BE2C (cell line): Measurements from ENCODE around the gene P2RX3.

Experiments used
- DNase-seq: peaks from one replicate; pipeline ENCODE4 v3.0.0-alpha.2; 2020
- H3K27me3 ChIP-seq: fragments of 250-450 bp; sonication (Bioruptor Pico); 2 replicates; pipeline ENCODE4 v1.5.1; 2020; ENCODE audit warnings: mild to moderate bottlenecking
- H3K36me3 ChIP-seq: fragments of 250-450 bp; sonication (Bioruptor Pico); 2 replicates; pipeline ENCODE4 v1.5.1; 2020; ENCODE audit warnings: mild to moderate bottlenecking
- H3K4me1 ChIP-seq: fragments of 250-450 bp; sonication (Bioruptor Pico); 2 replicates; pipeline ENCODE4 v1.5.1; 2020
- H3K4me3 ChIP-seq: 2 replicates; pipeline ENCODE4 v1.5.1; 2011; ENCODE audit warnings: low read depth, low read length
- H3K9me3 ChIP-seq: fragments of 250-450 bp; sonication (Bioruptor Pico); 2 replicates; pipeline ENCODE4 v1.5.1; 2020
- TF ChIP-seq, protein P1 (sequence below): IDR thresholded peaks from 2 replicates; pipeline ENCODE4 v1.5.1; 2012; ENCODE audit warnings: mild to moderate bottlenecking, low read depth, low read length

The P2RX3 gene

DNA sequence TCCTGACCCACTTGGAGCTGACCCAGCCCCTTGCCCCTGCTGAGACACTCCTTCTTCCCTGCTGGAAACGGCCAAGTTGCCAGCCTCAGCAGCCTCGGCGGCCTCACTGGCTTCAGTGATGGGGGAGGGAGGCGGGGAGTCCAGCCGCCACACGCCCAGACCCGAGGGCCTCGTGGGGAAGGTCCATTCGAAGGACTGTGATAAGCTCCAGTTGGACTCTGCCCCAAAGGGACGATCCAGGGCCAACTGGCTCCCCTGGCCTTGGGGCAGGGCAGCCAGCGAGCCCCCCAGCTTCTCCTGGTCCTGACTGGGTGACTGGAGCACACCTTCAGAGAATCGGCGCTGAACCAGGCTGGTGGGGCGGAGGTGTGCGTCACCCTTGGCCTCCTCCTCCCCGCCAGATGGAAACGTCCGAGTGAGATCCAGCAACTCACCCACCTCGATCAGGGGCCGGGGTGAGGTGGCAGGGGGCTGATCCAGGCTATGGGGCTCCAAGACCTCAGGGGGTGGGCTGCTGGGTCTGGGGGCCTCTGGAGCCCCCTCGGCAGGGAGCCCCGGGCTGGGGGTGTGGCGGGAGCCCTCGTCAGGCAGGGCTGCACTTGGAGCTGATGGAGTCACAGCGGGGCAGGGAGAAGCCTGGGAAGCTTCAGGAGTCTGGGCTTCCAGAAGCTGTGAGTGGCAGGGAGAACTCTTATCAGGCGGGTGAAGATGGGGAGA lies 24.9 kb upstream of the P2RX3 start:
- no peaks in the 10 kb centered on the region for H3K4me1 ChIP-seq
- TF ChIP-seq, protein P1, sequence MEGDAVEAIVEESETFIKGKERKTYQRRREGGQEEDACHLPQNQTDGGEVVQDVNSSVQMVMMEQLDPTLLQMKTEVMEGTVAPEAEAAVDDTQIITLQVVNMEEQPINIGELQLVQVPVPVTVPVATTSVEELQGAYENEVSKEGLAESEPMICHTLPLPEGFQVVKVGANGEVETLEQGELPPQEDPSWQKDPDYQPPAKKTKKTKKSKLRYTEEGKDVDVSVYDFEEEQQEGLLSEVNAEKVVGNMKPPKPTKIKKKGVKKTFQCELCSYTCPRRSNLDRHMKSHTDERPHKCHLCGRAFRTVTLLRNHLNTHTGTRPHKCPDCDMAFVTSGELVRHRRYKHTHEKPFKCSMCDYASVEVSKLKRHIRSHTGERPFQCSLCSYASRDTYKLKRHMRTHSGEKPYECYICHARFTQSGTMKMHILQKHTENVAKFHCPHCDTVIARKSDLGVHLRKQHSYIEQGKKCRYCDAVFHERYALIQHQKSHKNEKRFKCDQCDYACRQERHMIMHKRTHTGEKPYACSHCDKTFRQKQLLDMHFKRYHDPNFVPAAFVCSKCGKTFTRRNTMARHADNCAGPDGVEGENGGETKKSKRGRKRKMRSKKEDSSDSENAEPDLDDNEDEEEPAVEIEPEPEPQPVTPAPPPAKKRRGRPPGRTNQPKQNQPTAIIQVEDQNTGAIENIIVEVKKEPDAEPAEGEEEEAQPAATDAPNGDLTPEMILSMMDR = no peak
- peaks cover 47% of the 10 kb centered on the region for H3K36me3 ChIP-seq
- H3K9me3 ChIP-seq = no peaks in the 10 kb centered on the region
- no peak overlapping the region for H3K4me3 ChIP-seq
- no peaks in the 10 kb centered on the region for H3K27me3 ChIP-seq
- no peak for DNase-seq

DNA sequence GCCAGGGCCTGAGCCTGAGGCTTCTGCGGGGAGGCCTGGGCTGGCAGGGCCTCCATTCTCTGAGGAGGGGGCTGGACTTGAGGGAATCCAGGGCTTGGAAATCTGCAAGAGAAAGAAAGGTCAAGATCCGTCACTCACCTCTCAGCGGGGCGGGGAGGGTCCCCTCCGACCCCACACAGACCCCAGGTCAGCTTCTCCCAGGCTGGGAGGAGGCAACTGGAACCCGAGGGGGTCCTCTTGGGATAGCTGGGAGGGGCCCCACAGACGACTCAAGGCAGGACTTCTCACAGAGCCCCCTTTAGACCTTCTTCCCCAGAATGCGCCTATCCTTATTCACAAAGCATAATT lies 24.4 kb upstream of the P2RX3 start:
- Histone ChIP-seq H3K4me1 (no peaks in the 10 kb centered on the region), H3K4me3 (no peak overlapping the region), H3K36me3 (peaks cover 51% of the 10 kb centered on the region), H3K9me3 (no peaks in the 10 kb centered on the region), H3K27me3 (no peaks in the 10 kb centered on the region)
- no peak for DNase-seq
- TF ChIP-seq, protein P1 = no peak

DNA sequence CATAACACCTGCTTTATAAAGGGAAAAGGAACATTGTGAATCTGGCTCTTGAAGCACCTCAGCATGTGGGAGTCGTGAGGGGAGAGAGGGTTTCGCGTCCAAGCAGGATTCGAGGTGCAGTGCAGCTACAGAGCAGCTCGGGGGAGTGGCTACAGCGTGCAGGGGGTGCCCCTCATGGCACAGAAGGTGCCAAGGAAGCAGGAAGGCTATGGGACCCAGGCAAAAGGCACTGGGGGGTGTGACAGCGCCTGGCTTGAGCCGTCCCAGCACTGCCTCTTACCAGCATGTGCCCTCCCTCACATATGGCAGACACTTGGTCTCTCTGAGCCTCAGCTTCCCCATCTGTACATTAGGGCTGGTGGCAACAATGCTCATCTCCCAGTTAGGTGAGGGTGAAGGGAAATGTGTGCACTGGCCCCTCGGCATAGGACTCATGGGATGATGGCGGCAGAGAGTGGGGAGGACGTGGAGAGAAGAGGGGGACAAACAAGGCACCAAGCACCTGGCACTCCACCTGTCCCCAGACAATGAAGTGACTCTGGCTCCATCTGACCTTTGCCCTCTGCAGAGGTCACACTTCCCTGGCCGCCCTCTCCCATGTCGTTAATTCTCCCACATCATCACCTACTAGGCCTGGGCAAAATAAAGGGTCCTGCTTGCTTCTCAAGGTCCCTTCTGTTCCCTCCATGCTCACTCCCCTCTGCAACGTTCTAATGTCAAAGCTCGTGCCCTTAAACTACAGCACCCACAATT lies 23.8 kb upstream of the P2RX3 start:
- H3K4me1 ChIP-seq = no peaks in the 10 kb centered on the region
- TF ChIP-seq, protein P1 = no peak
- no peak overlapping the region for H3K4me3 ChIP-seq
- H3K27me3 ChIP-seq = no peaks in the 10 kb centered on the region
- no peaks in the 10 kb centered on the region for H3K9me3 ChIP-seq
- DNase-seq = no peak
- peaks cover 49% of the 10 kb centered on the region for H3K36me3 ChIP-seq

DNA sequence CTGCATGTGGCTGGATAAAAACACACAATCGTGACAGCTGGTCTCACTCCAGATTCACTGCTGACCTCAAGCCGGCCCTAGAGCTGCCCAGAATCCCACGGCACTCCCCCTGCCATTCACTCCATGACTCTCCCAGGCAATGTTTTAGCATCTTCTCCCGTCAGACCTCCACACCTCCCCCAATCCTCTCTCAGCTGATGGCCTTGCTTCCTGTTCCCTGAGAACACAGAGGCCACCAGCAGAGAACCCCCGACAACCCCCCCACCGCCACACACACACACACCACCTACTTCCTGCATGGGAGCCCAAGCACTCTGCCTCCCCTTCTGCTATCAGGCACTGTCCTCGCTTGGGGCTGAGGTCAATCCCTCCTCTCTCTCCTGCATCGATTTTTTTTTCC lies 22.7 kb upstream of the P2RX3 start:
- Histone ChIP-seq H3K36me3 (peaks cover 50% of the 10 kb centered on the region), H3K9me3 (no peaks in the 10 kb centered on the region), H3K4me3 (no peak overlapping the region), H3K4me1 (no peaks in the 10 kb centered on the region), H3K27me3 (no peaks in the 10 kb centered on the region)
- no peak for DNase-seq
- TF ChIP-seq, protein P1 = no peak

DNA sequence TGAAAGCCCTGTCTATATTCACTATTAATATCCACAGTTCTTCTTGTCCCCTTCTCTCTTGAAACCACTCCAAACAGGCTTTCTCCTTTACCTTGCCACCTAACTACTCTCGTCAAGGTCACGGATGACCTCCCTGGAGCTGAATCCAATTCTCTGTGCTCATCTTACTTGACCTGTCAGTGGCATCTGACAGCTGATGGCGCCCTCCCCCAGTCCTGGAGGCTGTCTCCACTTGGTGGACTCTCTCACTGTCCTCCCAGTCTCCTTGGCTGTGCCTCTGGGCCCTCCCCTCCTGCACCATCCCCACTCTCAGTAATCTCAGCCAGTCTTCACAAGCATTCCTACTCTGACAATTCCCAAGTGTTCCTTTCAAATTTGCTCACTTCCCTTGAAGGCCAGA lies 22.1 kb upstream of the P2RX3 start:
- TF ChIP-seq, protein P1 = no peak
- no peaks in the 10 kb centered on the region for H3K27me3 ChIP-seq
- H3K4me1 ChIP-seq = no peaks in the 10 kb centered on the region
- peaks cover 50% of the 10 kb centered on the region for H3K36me3 ChIP-seq
- no peak overlapping the region for H3K4me3 ChIP-seq
- H3K9me3 ChIP-seq = no peaks in the 10 kb centered on the region
- no peak for DNase-seq

DNA sequence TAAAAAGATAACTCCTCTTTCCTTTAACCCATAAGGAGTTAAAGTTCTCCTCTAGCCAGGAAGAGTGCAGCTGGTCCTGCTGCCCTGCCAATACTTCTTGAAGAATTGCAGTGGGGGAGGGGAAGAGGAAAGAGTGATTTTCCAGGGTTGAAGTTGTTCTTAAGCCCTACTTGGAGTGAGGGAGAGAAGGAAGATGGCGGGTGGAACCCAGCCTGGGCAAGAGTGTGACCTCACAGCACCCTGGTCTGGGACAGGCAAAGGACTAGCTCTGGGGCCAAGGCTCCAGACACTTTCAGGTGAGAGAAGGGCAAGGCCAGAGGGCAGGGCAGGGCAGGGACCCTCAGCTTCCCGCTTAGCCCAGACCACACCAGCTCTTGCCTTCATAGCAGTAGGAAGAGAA lies 20.0 kb upstream of the P2RX3 start:
- TF ChIP-seq, protein P1 = no peak
- Histone ChIP-seq H3K27me3 (no peaks in the 10 kb centered on the region), H3K4me3 (no peak overlapping the region), H3K4me1 (peaks cover 6% of the 10 kb centered on the region; the same call in 1 of the 2 replicates), H3K36me3 (peaks cover 39% of the 10 kb centered on the region), H3K9me3 (no peaks in the 10 kb centered on the region)
- no peak for DNase-seq
